Caco-2 (cell line): ENCODE measurements around the gene RNF38. TPM values are rescaled to one million over a fixed set of nuclear protein-coding genes. Genes with fewer than 3 reads are reported as not detected.

ENCODE experiments used
- BruUV-seq: library from RNA; stranded (reverse); fragments of 400-500 nt; replicated peaks from 2 replicates; lab custom pipeline; 2021; lab: Mats Ljungman, UMichigan
- CTCF ChIA-PET: fragments of 300-600 bp; sonication (Branson Sonifier 250); formaldehyde crosslinking; loops from one replicate; lab custom pipeline; 2022; ENCODE audit warnings: antibody characterized with exemption; lab: Charles Lee
- POLR2A ChIA-PET: fragments of 300-600 bp; sonication (Branson Sonifier 250); formaldehyde crosslinking; loops from one replicate; lab custom pipeline; 2022; ENCODE audit warnings: antibody characterized with exemption; lab: Charles Lee
- DNase-seq, 2 experiments: peaks; one replicate each; pipeline versions ENCODE4 v3.0.0 to v3.0.0-alpha.2; 2020 to 2022
- H3K27me3 ChIP-seq: replicated peaks from 2 replicates; pipeline ENCODE4 v1.6.0; 2011; ENCODE audit warnings: low read length; ENCODE audit not compliant: control insufficient read depth, insufficient read depth
- H3K36me3 ChIP-seq: 2 replicates; pipeline ENCODE4 v1.5.1; 2011; ENCODE audit warnings: low read length; ENCODE audit not compliant: control insufficient read depth, insufficient read depth
- H3K4me1 ChIP-seq: fragments of 250-450 bp; sonication (Bioruptor Pico); 2 replicates; pipeline ENCODE4 v1.5.1; 2020; ENCODE audit warnings: mild to moderate bottlenecking
- H3K4me3 ChIP-seq: 2 replicates; pipeline ENCODE4 v1.5.1; 2011; ENCODE audit warnings: low read depth, mild to moderate bottlenecking, control low read depth, low read length
- H3K9me3 ChIP-seq: fragments of 250-450 bp; sonication (Bioruptor Pico); 2 replicates; pipeline ENCODE4 v1.5.1; 2020; ENCODE audit warnings: mild to moderate bottlenecking, moderate library complexity
- H3K27ac Mint-ChIP-seq: one replicate; pipeline ENCODE4 v1.8.0; 2022; ENCODE audit warnings: mixed read lengths; ENCODE audit not compliant: unreplicated experiment
- H3K27me3 Mint-ChIP-seq: one replicate; pipeline ENCODE4 v1.8.0; 2022; ENCODE audit warnings: mixed read lengths; ENCODE audit not compliant: insufficient read depth, unreplicated experiment
- H3K36me3 Mint-ChIP-seq: one replicate; pipeline ENCODE4 v1.8.0; 2022; ENCODE audit warnings: mild to moderate bottlenecking, mixed read lengths; ENCODE audit not compliant: insufficient read depth, unreplicated experiment
- H3K4me1 Mint-ChIP-seq: one replicate; pipeline ENCODE4 v1.8.0; 2022; ENCODE audit warnings: low read depth, mixed read lengths; ENCODE audit not compliant: unreplicated experiment
- H3K4me3 Mint-ChIP-seq: one replicate; pipeline ENCODE4 v1.8.0; 2022; ENCODE audit warnings: mild to moderate bottlenecking, moderate library complexity, mixed read lengths; ENCODE audit not compliant: unreplicated experiment
- H3K9me3 Mint-ChIP-seq: one replicate; pipeline ENCODE4 v1.8.0; 2022; ENCODE audit warnings: mixed read lengths; ENCODE audit not compliant: unreplicated experiment
- intact Hi-C: fragments of 100-400 bp; cut with micrococcal nuclease; formaldehyde crosslinking; loops from one replicate; pipeline ENCODE4 v1.10.0; 2022; ENCODE audit not compliant: unreplicated experiment
- total RNA-seq: library from RNA; stranded (reverse); gene quantifications from 2 replicates; pipeline ENCODE4 v1.2.3, GENCODE V29; 2022
- TF ChIP-seq, protein P1 (sequence below), 2 experiments: fragments of 200-600 bp in 1 of 2; IDR thresholded peaks; 1 replicate in 1 of 2; 2 replicates in 1 of 2; pipeline versions ENCODE4 v1.5.1 to v1.8.0; 2011 to 2022; ENCODE audit warnings: antibody characterized with exemption in 1 of 2, control low read depth in 1 of 2, inconsistent platforms in 1 of 2, low read depth in 1 of 2, low read length in 1 of 2, mild to moderate bottlenecking in 1 of 2, moderate library complexity in 1 of 2; ENCODE audit not compliant: insufficient read depth in 1 of 2, severe bottlenecking in 1 of 2, unreplicated experiment in 1 of 2

Gene RNF38
- total RNA-seq, 1 experiment from 2014 or later, result 43.3 TPM

DNA sequence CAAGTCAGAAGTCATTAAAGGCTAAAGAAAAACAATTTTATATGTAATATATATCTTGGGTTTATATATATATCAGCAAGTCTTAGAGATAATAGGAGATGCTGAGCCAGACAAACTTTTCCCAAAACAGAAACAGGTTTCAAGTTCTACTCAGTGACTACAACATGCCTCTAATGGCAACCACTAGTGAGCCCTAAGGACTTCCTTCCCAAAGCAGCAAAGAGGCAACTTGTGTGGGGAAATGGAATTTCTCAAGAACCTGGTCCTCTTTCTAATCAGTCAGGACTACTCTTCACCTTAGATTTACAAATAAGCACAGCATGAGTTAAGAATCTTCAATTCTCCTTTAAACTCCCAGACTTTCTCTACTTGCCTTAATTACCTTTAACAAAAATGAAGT lies 17.6 kb downstream of the RNF38 start:
- intact Hi-C loops, result no loop called here
- no peak overlapping the region for H3K4me3 Mint-ChIP-seq
- no TSS peak for BruUV-seq
- H3K4me3 ChIP-seq, result no peak overlapping the region
- no peak for DNase-seq
- H3K36me3 ChIP-seq, result no peaks in the 10 kb centered on the region; the same call in 1 of the 2 replicates
- H3K9me3 Mint-ChIP-seq, result no peaks in the 10 kb centered on the region
- POLR2A ChIA-PET, result no interaction called here
- peaks cover 6% of the 10 kb centered on the region; the same call in 1 of the 2 replicates for H3K4me1 ChIP-seq
- peaks cover 15% of the 10 kb centered on the region for H3K4me1 Mint-ChIP-seq
- no peaks in the 10 kb centered on the region for H3K27me3 ChIP-seq
- peaks cover 15% of the 10 kb centered on the region for H3K36me3 Mint-ChIP-seq
- H3K27me3 Mint-ChIP-seq, result no peaks in the 10 kb centered on the region
- CTCF ChIA-PET, result no interaction called here
- TF ChIP-seq, protein P1, sequence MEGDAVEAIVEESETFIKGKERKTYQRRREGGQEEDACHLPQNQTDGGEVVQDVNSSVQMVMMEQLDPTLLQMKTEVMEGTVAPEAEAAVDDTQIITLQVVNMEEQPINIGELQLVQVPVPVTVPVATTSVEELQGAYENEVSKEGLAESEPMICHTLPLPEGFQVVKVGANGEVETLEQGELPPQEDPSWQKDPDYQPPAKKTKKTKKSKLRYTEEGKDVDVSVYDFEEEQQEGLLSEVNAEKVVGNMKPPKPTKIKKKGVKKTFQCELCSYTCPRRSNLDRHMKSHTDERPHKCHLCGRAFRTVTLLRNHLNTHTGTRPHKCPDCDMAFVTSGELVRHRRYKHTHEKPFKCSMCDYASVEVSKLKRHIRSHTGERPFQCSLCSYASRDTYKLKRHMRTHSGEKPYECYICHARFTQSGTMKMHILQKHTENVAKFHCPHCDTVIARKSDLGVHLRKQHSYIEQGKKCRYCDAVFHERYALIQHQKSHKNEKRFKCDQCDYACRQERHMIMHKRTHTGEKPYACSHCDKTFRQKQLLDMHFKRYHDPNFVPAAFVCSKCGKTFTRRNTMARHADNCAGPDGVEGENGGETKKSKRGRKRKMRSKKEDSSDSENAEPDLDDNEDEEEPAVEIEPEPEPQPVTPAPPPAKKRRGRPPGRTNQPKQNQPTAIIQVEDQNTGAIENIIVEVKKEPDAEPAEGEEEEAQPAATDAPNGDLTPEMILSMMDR (IDR thresholded peaks at IDR 0.05; ENCODE audit: insufficient read depth in 1 of 2, low read depth in 1 of 2, low read length in 1 of 2, severe bottlenecking in 1 of 2, unreplicated experiment in 1 of 2), result no peak
- no peak overlapping the region for H3K27ac Mint-ChIP-seq
- H3K9me3 ChIP-seq, result no peaks in the 10 kb centered on the region

DNA sequence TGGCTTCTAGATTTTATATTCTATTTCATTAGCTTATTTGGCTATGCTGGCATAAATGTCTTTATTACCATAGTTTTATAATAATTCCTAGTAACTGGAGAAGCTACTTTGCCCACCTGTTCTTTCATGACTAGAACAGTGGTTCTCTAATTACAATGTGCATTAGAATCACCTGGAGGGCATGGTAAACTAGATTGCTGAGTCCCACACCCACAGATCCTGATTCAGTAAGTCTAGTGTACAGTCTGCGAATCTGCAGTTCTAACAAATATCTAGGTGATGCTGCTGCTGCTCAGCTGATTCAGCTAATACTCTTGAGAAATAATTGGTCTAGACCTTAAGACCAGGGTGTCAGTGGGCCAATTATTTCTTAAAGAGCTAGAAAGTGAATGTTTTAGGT lies 35.5 kb downstream of the RNF38 start:
- no TSS peak for BruUV-seq
- intact Hi-C loops, result no loop called here
- Histone ChIP-seq H3K4me1 (no peaks in the 10 kb centered on the region), H3K27me3 (no peaks in the 10 kb centered on the region), H3K36me3 (no peaks in the 10 kb centered on the region; the same call in 1 of the 2 replicates), H3K9me3 (no peaks in the 10 kb centered on the region), H3K4me3 (no peak overlapping the region)
- Mint-ChIP-seq H3K9me3 (no peaks in the 10 kb centered on the region), H3K4me3 (no peak overlapping the region), H3K4me1 (no peaks in the 10 kb centered on the region), H3K27me3 (no peaks in the 10 kb centered on the region), H3K27ac (no peak overlapping the region), H3K36me3 (peaks cover 28% of the 10 kb centered on the region)
- POLR2A ChIA-PET, result no interaction called here
- TF ChIP-seq, protein P1 (IDR thresholded peaks at IDR 0.05; ENCODE audit: insufficient read depth in 1 of 2, low read depth in 1 of 2, low read length in 1 of 2, severe bottlenecking in 1 of 2, unreplicated experiment in 1 of 2), result no peak
- no peak for DNase-seq
- CTCF ChIA-PET, result no interaction called here

DNA sequence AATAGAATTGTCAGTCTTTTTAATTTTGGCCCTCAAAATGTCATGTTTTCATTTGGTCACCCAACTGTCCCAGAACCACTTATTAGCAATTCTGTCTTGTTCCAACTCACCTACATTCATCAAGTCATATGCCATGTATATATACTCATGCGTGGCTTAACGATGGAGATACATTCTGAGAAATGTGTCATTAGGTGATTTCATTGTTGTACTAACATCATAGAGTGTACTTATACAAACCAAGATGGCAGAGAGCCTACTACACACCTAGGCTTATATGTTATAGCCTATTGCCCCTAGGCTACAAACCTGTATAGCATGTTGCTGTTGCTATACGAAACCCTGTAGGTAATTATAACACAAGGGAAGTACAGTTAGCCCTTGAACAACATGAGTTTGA lies 36.6 kb downstream of the RNF38 start:
- Mint-ChIP-seq H3K4me3 (no peak overlapping the region), H3K9me3 (no peaks in the 10 kb centered on the region), H3K27me3 (no peaks in the 10 kb centered on the region), H3K27ac (no peak overlapping the region), H3K36me3 (peaks cover 22% of the 10 kb centered on the region), H3K4me1 (no peaks in the 10 kb centered on the region)
- Histone ChIP-seq H3K4me3 (no peak overlapping the region), H3K27me3 (no peaks in the 10 kb centered on the region), H3K4me1 (no peaks in the 10 kb centered on the region), H3K9me3 (no peaks in the 10 kb centered on the region), H3K36me3 (no peaks in the 10 kb centered on the region; the same call in 1 of the 2 replicates)
- TF ChIP-seq, protein P1 (IDR thresholded peaks at IDR 0.05; ENCODE audit: insufficient read depth in 1 of 2, low read depth in 1 of 2, low read length in 1 of 2, severe bottlenecking in 1 of 2, unreplicated experiment in 1 of 2), result no peak
- no peak for DNase-seq
- intact Hi-C loops, result no loop called here
- CTCF ChIA-PET, result no interaction called here
- POLR2A ChIA-PET, result no interaction called here
- no TSS peak for BruUV-seq
